DMS53 treated with DMSO at 0.1 percent for 48 hours (cell line): ENCODE results near the gene AMT.
"Not testable (repeated sequence)": the region's sequence is repeated elsewhere in the genome, so short reads cannot be mapped to it uniquely, and the experiment has no call there.

ENCODE experiments used
- DNase-seq: peaks from one replicate; lab custom pipeline; 2025; ENCODE audit not compliant: unreplicated experiment; lab: John Stamatoyannopoulos, UW

The AMT gene

DNA sequence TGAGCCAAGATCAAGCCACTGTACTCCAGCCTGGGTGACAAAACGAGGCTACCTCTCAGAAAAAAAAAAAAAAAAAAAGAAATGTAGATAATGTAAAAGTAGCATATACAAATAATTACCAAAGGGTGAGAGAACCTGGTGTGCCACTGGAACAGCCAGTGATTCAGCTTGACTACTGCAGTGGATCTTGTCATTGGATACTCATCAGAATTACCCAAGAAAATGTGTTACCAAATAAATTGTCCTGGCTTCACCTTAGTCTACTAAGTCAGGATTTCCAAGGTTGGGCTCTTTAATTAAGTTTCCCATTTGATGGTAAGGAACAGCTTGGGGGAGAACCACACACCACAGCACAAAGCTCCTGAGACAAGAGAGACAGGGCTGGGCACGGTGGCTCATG lies 5.3 kb upstream of the AMT start:
- DNase-seq = no peak

DNA sequence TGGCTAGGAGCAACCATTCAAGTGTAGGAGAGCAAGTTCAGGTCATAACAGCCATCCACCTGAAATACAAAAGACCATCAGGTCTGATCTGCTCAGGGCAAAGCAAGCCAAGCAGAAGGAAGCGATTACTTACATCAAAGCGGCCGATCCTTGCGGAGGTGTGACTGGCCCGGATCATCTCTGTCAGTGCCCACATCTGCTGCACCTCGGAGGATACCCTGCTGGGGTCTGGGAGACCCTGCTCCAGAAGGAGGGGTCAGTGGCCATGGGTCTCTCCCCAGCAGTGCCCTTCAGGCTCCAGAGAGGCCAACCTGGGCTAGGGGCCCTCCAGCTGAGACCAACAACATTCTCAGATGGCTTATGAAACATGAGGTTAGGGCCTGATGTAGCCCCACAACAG lies 2.5 kb upstream of the AMT start:
- no peak for DNase-seq

DNA sequence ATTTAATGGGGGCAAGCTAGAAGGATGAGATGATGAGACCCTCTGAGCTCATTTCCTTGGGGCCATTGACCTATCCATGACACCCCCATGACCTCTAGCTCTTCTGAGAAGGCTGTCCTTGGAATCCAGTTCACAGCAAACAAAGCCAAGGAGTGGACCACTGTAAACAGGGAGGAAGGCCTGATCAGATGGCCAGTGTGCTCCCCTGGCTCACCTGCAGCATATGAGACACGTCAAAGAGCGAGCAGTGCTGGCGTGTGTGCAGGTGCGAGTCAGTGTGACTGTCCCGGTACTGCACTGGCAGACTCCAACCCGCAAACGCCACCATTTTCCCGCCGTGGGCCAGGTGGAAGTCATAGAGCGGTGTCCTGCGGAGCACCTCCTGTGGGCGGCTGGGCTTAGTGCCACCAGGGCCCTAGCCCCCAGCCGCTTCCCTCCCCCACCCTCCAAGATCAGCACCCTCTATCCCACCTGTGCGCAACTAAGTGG lies 339 bp downstream of the AMT start:
- DNase-seq = no peak

DNA sequence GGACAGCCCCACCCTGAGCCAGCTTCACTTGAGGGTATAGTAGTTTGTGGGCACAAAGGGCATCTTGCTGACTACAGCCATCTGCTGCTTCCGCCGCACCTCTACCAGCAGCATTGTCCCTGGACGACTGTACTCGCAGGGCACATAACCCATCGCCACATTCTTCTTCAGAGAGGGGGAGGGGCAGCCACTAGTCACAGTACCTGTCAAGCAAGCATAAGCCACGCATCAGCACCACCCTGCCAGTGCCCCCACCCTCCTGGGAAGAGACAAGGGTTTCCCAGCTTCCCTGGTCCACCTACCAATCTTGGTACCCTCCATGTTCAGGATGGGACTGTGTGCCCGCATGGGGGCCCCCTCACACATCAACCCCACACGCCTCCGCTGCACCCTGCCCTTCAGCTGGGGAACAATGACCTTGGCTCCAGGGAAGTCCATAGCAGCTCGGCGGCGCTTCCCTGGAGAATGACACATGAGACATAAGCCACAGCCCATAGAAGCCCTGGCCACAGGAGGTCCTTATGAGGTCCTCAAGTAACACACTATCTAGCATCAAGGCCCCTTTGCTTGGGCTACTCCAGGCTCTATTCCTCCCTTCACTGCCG lies 4.7 kb downstream of the AMT start:
- DNase-seq = no peak

DNA sequence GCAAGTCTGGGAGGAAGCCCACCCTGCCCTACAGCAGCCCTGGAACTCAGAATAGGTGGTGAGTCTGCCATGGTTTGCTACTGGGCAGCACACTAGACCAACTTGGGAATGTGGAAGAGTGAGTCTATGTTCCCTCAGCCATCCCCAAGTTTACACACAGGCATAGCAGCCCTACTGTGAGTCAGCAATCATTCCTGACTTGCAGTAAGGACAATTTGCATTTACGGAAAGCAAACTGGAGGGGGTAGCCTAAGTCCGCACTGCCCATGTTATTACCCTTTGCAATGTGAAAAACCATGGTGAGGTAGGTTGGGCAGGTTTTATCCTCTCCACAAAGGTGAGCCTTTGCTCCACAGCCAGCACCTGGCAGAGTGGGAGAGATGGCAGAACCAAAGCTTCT lies 5.4 kb downstream of the AMT start:
- no peak for DNase-seq

DNA sequence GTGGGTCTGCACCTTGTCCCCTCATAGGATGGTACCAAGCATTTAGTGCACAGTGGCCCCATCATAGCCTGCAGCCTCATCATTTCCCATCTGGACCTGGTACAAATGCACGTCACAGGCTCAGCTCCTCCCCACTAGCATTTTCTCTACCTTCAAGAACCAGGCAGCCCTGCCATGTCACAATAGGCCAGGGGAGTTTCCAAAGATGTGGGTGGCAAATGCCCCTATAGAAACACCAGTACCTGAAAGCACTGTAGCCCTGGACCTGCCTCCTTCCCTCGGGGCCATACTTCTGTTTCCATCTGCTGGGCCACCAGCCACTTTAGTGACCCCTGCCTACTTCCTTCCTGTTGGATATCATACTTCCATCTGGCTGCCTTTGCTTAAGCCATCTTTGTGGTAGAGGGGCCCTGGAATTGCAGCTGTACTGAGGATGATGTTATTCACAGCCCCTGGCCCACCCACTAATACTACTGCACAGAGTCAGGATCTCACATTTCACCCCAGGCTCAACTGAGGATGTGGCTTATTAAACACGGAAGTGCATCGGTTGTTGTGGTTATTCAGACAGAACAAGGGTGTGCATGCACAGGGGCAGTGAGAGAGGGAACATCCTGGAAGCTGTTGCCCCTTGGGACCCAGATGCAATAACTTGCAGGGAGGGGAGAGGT lies 6.2 kb downstream of the AMT start:
- DNase-seq = no peak

DNA sequence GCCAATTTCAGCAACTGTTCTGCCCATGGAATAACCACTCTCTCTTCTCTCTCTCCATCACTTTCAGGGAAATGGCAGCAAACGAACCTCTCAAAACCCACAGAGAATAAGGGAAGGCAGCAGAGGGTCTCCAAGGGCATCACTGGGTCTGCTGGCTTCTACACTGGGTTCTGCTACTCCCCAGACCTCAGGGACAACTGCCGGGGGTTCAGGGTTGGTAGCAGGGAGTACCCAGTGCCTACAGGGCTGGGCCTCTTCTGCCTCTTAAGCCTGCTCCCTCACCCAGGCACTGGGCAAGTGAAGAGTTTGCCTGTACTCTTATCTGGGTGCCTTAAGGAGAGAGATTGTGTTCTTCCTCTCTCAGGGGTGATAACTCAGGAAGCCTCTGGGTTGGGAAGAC lies 7.5 kb downstream of the AMT start:
- DNase-seq = no peak

DNA sequence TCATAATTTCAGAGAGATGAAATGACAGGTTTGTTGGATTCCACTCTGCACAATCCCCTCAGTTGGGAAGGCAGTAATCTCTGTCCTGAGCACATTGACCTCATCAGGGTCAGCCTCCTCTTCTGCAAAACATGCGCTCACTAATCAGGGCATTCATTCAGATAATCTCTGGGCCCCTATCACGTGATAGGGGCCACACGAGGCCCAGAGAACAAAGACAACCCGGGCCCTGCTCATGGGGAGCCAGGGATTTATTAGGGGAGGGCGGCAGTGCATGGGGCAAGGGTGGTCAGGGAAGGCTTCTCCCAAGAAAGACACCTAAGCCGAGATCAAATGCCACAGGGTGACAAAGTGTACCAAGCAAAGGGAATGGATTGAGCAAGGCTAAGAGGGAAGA lies 8.9 kb downstream of the AMT start:
- no peak for DNase-seq

DNA sequence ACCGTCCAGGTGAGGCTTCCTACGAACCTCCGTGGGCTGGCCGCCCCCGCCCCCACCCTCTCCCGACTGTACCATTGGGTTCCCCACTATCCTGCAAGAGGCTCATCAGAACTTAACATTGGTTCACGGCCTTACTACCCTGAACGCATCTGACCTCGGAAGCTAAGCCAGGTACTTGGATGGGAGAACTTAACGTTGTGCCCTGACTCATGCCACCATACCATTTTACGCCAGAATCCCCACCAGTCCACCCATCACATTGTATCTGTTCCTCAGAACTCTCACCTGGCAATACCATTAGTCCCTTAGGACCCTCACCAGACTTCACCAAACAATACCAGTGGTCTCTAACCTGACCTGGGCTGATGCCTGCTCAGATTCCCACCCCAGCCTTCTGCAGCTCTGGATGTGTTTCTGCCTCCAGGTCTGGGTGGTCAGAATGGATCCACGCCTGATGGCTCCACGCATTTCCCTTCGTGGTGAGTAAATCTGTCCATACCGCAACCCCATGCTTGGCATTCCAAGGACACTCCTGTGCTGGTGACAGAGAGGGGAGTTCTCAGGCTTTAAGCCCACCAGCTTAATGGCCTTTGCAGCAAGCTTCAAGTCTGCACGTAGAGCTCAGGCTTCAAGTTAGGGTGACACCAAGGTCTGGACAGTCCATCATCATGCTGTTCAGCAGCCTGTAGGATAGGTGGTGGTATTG lies 9.5 kb downstream of the AMT start:
- no peak for DNase-seq

DNA sequence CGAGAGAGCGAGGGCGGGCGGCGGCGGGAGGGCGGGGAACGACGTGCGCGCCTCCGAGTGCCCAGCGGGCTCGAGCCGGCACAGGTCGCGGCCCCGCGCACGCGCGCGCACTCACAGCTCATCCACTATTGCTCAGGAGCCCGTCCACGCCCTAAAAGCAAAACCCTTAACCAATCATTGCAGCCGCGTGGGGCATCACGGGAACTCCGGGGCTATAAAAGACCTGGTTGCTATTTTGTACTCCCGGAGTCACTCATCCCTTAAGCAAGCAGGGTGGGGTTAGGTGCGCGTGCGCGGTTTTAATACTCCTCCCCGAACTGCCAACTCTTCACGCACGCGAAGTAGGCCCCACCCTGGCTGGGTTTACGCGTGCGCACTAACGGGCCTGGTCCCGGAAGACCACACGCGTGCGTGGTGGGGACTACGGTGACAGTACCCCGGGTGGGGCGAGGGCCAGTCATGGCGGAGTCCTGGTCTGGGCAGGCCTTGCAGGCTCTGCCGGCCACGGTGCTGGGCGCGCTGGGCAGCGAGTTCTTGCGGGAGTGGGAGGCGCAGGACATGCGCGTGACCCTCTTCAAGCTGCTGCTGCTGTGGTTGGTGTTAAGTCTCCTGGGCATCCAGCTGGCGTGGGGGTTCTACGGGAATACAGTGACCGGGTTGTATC lies 10.2 kb downstream of the AMT start, which contains the start of the genes RHOA and TCTA:
RHOA (minus strand) TSS at position 9 of the 664 bp plus-strand sequence. CDS start 36,387 bp downstream, outside the sequence.
TCTA (plus strand) TSS at position 456 of the 664 bp plus-strand sequence; CDS start at position 460, 4 bp downstream.
- DNase-seq = peak; percentile 83

DNA sequence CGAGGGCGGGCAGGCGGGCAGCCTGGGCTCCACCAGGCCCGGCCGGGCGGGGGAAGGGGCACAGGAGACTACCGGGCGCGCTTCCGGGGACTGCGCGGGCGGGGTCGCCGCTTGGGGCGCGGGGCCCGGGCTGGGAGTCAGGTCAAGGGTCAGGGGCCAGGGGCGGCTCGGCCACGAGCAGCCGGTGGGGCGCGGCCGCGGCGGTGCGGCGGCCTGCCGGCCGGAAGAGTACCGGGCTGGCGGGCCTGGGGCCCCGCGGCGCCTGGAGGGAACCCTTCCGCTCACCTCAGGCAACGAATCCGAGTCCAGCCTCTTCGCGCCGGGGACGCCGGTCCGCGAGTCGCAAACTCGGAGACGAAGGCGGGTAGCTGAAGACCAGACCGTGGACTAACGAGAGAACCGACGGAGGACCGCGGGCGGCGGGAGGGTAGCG lies 10.7 kb downstream of the AMT start:
- no peak for DNase-seq

DNA sequence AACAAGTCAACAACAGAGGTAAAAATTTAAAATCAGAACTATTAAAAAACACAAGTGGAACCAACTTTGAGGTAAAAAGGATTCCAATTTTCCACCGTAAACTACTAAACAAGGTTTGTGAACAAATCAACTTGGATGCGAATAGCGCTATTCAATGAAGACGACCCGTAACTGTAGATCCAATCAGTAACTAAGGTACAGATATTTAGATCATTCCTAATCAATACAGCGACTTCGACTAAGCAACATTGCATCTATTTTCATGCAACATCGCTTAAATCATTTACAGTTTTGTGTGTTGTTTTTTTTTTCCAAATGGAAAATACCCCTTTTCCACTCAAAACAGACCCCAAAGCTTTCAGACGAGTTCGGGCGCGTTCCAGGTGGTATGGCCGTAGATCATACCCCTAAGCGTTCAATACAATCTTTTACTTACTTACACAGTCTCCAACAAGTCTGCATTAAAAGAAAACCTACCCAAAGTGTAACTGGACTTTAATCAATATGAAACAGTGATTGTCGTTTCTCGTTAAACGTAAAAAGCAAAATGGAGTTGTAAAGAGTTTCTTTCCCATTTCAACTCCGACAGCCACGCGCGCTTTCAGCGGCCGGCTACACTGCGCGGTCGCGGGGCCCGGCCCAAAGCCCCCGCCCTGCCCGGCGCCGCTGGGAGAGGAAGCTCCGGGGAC lies 11.3 kb downstream of the AMT start:
- DNase-seq = no peak

DNA sequence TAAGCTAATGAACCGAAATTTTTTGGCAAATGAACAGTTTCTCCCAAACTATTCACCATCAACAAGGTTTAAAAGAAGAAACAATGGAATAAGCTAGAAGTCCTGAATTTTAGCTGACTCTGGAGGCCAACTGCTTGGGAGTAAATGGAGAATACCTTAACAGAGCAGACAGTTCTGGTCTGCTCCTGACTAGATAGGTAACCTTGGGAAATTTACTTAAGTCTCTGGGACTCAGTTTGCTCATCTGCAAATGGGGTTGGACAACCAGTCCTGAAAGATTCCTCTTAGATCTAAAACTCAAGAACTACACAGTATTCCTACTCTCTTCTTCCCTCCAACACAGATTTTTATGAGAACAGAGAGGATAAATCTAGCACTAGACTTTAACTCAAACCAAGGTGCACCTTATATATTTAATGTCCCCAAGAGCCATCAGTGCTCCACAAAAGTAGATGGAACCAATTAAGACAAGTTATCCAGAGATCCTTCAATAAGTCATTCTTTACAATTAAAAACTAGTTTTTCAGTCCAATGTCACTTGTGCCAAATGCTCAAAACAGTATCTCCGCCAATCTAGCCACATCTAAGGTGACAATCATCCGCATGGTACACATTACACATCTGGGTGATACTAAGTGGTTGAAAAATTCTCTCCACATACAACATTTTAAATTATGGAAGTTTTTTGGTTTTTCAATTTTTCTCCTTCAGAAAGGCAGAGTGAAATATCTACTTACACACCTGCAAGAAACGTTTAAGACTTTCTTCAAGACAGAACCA lies 12.0 kb downstream of the AMT start:
- DNase-seq = no peak

DNA sequence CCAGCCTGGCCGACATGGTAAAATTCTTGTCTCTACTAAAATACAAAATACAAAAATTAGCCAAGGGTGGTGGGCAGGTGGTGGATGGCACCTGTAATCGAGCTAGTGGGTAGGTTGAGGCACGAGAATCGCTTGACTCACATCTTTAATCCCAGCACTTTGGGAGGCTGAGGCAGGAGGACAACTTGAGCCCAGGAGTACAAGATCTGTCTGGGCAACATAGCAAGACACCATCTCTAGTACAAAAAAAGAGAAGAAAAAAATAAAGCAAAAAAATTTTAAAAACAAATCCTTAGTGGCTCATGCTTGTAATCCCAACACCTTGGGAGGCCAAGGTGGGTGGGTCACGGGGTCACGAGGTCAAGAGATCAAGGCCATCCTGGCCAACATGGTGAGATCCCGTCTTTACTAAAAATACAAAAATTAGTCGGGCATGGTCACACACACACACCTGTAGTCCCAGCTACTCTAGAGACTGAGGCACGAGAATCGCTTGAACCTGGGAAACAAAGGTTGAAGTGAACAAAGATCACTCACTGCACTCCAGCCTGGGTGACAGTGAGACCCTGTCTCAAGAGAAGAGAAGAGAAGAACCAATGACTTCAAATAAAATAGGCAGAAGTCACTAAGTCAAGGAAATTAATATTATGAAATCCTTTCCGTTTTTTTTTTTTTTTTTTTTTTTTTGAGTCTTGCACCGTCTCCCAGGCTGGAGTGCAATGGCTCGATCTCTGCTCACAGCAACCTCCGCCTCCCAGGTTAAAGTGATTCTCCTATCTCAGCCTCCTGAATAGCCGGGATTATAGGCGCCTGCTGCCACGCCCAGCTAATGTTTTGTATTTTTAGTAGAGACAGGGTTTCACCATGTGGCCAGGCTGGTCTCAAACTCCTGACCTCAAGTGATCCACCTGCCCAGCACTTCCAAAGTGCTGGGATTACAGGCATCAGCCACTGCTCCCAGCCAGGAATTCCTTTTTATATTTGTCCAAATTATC lies 15.4 kb downstream of the AMT start:
- DNase-seq = no peak

DNA sequence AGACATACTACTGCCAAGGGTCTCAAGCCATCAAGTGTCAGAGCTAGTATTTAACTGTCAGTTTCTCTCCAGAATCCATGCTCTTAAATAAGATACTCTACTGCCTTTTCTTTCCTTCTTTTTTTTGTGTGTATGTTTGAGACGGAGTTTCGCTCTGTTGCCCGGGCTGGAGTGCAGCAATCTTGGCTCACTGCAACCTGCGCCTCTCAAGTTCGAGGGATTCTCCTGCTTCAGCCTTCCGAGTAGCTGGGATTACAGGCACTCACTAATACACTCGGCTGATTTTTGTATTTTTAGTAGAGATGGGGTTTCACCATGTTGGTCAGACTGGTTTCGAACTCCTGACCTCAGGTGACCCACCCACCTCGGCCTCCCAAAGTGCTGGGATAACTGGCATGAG lies 16.7 kb downstream of the AMT start:
- not testable (repeated sequence) for DNase-seq

DNA sequence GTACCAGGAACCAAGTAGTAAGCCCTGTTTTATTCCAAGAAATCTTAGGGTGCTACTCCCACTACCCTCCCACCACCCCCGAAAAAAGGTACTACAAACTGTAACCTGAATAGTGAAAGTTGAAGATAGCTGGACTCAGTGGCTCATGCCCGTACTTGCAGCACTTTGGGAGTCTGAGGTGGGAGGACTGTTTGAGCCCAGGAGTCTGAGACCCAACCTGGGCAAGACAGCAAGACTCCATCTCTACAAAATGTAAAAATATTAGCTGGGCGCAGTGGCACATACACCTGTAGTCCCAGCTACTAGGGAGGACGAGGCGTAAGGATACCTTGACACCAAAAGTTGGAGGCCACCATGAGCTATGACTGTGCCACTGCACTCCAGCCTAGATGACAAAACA lies 18.4 kb downstream of the AMT start:
- DNase-seq = no peak

DNA sequence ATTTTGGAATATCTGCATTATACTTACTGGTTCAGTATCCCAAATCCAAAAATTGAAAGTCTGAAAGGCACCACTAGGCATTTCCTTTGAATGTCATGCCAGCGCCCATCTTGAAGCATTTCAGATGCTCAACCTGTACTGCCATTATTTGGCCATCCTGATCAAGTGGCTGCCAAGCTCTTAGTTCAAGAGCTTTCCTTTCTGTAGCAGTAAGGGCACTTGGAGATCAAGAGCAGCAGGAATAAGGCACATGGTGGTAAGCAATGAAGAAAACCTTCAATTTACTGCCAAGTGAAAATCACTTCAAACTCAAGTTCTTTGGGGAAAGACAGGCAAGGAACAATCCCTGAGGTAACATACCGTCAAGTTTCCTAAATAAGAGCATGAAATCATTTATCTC lies 20.5 kb downstream of the AMT start:
- DNase-seq = no peak

DNA sequence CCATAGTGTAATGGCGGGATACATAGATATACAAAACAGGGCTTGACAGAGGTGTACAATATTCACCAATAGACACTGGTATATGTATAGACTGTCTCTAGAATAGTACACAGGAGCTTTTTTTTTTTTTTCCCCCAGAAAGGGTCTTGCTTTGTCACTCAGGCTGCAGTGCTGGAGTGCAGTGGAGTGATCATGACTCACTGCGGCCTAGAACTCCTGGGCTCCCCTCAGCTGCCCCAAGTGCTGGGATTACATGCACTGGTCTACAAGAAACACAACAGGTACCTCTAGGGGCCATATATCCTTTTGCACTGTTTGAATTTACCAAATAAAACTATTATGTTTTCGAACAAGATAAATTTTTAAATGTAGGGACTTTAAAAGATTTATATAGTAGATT lies 22.8 kb downstream of the AMT start:
- no peak for DNase-seq

DNA sequence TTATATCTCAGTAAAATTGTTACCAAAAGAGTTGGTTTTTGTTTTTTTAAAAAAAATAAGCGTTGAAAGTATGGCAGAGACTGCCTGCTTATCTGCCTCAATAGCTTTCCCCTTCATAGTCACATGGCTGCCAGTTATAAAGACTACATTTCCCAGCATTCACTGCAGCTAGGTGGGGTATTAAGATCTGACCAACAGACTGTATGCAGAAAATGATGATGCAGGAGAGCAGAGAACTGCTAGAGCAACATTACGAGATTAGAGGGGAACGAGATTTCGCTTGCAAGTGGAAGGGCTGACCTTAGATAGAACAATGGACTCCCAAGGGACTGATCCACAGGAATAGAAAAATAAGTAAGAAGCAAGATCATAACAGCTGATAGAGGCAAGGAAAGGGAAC lies 24.8 kb downstream of the AMT start:
- DNase-seq = no peak
